Measurements from ENCODE around the gene NT5E.

GRCh38 chr6:85404564-85405174, 45.2 kb upstream of the NT5E start:
- TF ChIP-seq POLR2A (IDR thresholded peaks at IDR 0.05; ENCODE audit: low read depth, low read length) (no peak), TAF1 (IDR thresholded peaks at IDR 0.05; ENCODE audit: low read depth, low read length) (no peak), POLR2AphosphoS5 (IDR thresholded peaks at IDR 0.05; ENCODE audit: low read depth, low read length) (no peak), PAX5 (IDR thresholded peaks at IDR 0.05; ENCODE audit: insufficient read depth, low read length, severe bottlenecking) (no peak), SPI1 (IDR thresholded peaks at IDR 0.05; ENCODE audit: low read depth, low read length) (no peak), POU2F2 (IDR thresholded peaks at IDR 0.05; ENCODE audit: low read depth, low read length) (no peak)

All from GM12891 (cell line).